GM21717 (cell line): ENCODE measurements around the gene TDRD5.
"Not testable (repeated sequence)": the region's sequence is repeated elsewhere in the genome, so short reads cannot be mapped to it uniquely, and the experiment has no call there.

Experiments used
- ATAC-seq: cut with Tn5 transposase; IDR thresholded peaks from one replicate; pipeline ENCODE4 v1.9.1; 2021; ENCODE audit warnings: mild to moderate bottlenecking, moderate library complexity; ENCODE audit not compliant: unreplicated experiment

The TDRD5 gene

GRCh38 chr1:179599623-179600249 lies 8.1 kb downstream of the TDRD5 start:
- no peak for ATAC-seq

GRCh38 chr1:179601093-179601492 lies 9.5 kb downstream of the TDRD5 start:
- ATAC-seq: no peak

- ATAC-seq: no peak
These were observed 20.7 kb downstream of the TDRD5 start for GRCh38 chr1:179612361-179612760.

GRCh38 chr1:179630719-179631118 lies 39.1 kb downstream of the TDRD5 start:
- ATAC-seq: no peak

GRCh38 chr1:179632868-179633267 lies 41.2 kb downstream of the TDRD5 start:
- peak; percentile 92 for ATAC-seq

- ATAC-seq: no peak
These were observed 45.7 kb downstream of the TDRD5 start for GRCh38 chr1:179637211-179637860.

GRCh38 chr1:179661018-179661417 lies 69.4 kb downstream of the TDRD5 start:
- no peak for ATAC-seq

- no peak for ATAC-seq
These were observed 72.2 kb downstream of the TDRD5 start for GRCh38 chr1:179663810-179664209.

- no peak for ATAC-seq
These were observed 86.2 kb downstream of the TDRD5 start for GRCh38 chr1:179677882-179678281.

GRCh38 chr1:179694530-179694929 lies 102.9 kb downstream of the TDRD5 start:
- not testable (repeated sequence) for ATAC-seq

GRCh38 chr1:179702946-179703539 lies 111.4 kb downstream of the TDRD5 start:
- no peak for ATAC-seq

GRCh38 chr1:179706339-179706941 lies 114.8 kb downstream of the TDRD5 start:
- ATAC-seq: no peak

- ATAC-seq: no peak
These were observed 115.8 kb downstream of the TDRD5 start for GRCh38 chr1:179707406-179707805.

GRCh38 chr1:179708434-179709195 lies 117.0 kb downstream of the TDRD5 start:
- ATAC-seq: no peak

- ATAC-seq: peak; percentile 66
These were observed 118.3 kb downstream of the TDRD5 start for GRCh38 chr1:179709841-179710329.

- ATAC-seq: no peak
These were observed 122.5 kb downstream of the TDRD5 start for GRCh38 chr1:179714159-179714558.

GRCh38 chr1:179714623-179715022 lies 123.0 kb downstream of the TDRD5 start:
- ATAC-seq: no peak

- no peak for ATAC-seq
These were observed 127.6 kb downstream of the TDRD5 start for GRCh38 chr1:179719272-179719671.

GRCh38 chr1:179728271-179728670 lies 136.6 kb downstream of the TDRD5 start:
- no peak for ATAC-seq

- no peak for ATAC-seq
These were observed 138.2 kb downstream of the TDRD5 start for GRCh38 chr1:179729881-179730280.

- ATAC-seq: no peak
These were observed 140.0 kb downstream of the TDRD5 start for GRCh38 chr1:179731643-179732042.
